GM12878 (cell line): ENCODE results near the gene LRRC55. TPM values are rescaled to one million over a fixed set of nuclear protein-coding genes. Genes with fewer than 3 reads are reported as not detected.

Experiments
- ATAC-seq: fragments of 200-7000 bp; cut with Tn5 transposase; 3 replicates; pipeline ENCODE4 v1.9.1; 2020; ENCODE audit warnings: mild to moderate bottlenecking, moderate library complexity
- BruUV-seq: library from RNA; stranded (reverse); fragments of 400-500 nt; replicated peaks from 2 replicates; lab custom pipeline; 2021; lab: Mats Ljungman, UMichigan
- CTCF ChIA-PET: fragments of 300-600 bp; sonication (Branson Sonifier 250); formaldehyde crosslinking; extraction: SDS; loops from one replicate; lab custom pipeline; 2021; ENCODE audit warnings: inconsistent platforms; lab: Yijun Ruan, JAX
- POLR2A ChIA-PET: fragments of 350-600 bp; formaldehyde crosslinking; extraction: SDS; loops from one replicate; lab custom pipeline; 2021; ENCODE audit warnings: inconsistent platforms; lab: Charles Lee
- RAD21 ChIA-PET: fragments of 300-600 bp; sonication (Branson Sonifier 250); formaldehyde crosslinking; loops from one replicate; lab custom pipeline; 2023; ENCODE audit warnings: antibody characterized with exemption; ENCODE audit not compliant: unreplicated experiment; lab: Charles Lee
- SMC1A ChIA-PET: fragments of 300-600 bp; sonication (Branson Sonifier 250); formaldehyde crosslinking; loops from one replicate; lab custom pipeline; 2023; ENCODE audit not compliant: unreplicated experiment, uncharacterized antibody; lab: Charles Lee
- DNase-seq: peaks from one replicate; pipeline ENCODE4 v3.0.0-alpha.2; 2011; ENCODE audit warnings: low read depth, low spot score
- FAIRE-seq: peaks from 3 replicates; lab custom pipeline; 2011; peaks lifted over from hg19 to GRCh38; lab: Jason Lieb, UNC
- H2AFZ ChIP-seq: 2 replicates; pipeline ENCODE4 v1.6.0; 2011; ENCODE audit warnings: low read depth, low read length, control low read depth; ENCODE audit not compliant: control insufficient read depth
- H3K27ac ChIP-seq: 2 replicates; pipeline ENCODE4 v1.5.1; 2011; ENCODE audit warnings: control low read depth; ENCODE audit not compliant: control insufficient read depth, insufficient read depth
- H3K27me3 ChIP-seq, 2 experiments: replicated peaks in 1 of 2; 2 replicates each; pipeline versions ENCODE4 v1.6.0 to v1.6.1; 2011; ENCODE audit warnings: low read length in 1 of 2; ENCODE audit not compliant: control insufficient read depth in 2 of 2, insufficient read depth in 2 of 2
- H3K36me3 ChIP-seq, 2 experiments: 2 replicates each; pipeline ENCODE4 v1.5.1; 2011; ENCODE audit warnings: low read length in 1 of 2; ENCODE audit not compliant: control insufficient read depth in 2 of 2, insufficient read depth in 2 of 2
- H3K4me1 ChIP-seq: 2 replicates; pipeline ENCODE4 v1.6.1; 2011; ENCODE audit warnings: mild to moderate bottlenecking, low read length, moderate library complexity, mixed read lengths; ENCODE audit not compliant: control insufficient read depth, insufficient read depth
- H3K4me2 ChIP-seq: 2 replicates; pipeline ENCODE4 v1.6.0; 2011; ENCODE audit warnings: control low read depth; ENCODE audit not compliant: control insufficient read depth, insufficient read depth
- H3K4me3 ChIP-seq: fragments of 200-600 bp; sonication (generic); 2 replicates; pipeline ENCODE4 v1.5.1; 2016
- H3K79me2 ChIP-seq: 2 replicates; pipeline ENCODE4 v1.6.0; 2011; ENCODE audit warnings: low read length; ENCODE audit not compliant: control insufficient read depth, insufficient read depth
- H3K9ac ChIP-seq: 2 replicates; pipeline ENCODE4 v1.8.0; 2011; ENCODE audit warnings: low read length, control low read depth, mixed read lengths; ENCODE audit not compliant: control insufficient read depth, insufficient read depth
- H3K9me3 ChIP-seq: replicated peaks from 3 replicates; pipeline ENCODE4 v1.5.1; 2011; ENCODE audit warnings: mild to moderate bottlenecking, low read length; ENCODE audit not compliant: control insufficient read depth, insufficient read depth
- H4K20me1 ChIP-seq: 2 replicates; pipeline ENCODE4 v1.6.0; 2011; ENCODE audit not compliant: control insufficient read depth, insufficient read depth
- ATF7 ChIP-seq: fragments of 450-650 bp; IDR thresholded peaks from 2 replicates; pipeline ENCODE4 v1.6.1; 2016; ENCODE audit warnings: low read depth, mild to moderate bottlenecking
- BCL11A ChIP-seq: IDR thresholded peaks from 2 replicates; pipeline ENCODE4 v1.6.1; 2011; ENCODE audit warnings: low read depth, low read length
- BRCA1 ChIP-seq: IDR thresholded peaks from 2 replicates; pipeline ENCODE4 v1.6.1; 2011; ENCODE audit warnings: low read depth, low read length, improper control_type of control experiment
- CREB1 ChIP-seq: IDR thresholded peaks from 2 replicates; pipeline ENCODE4 v1.6.1; 2012; ENCODE audit warnings: low read depth, mild to moderate bottlenecking, inconsistent platforms
- FOXK2 ChIP-seq: fragments of 450-650 bp; IDR thresholded peaks from 2 replicates; pipeline ENCODE4 v1.6.1; 2017; ENCODE audit warnings: mild to moderate bottlenecking, moderate library complexity
- KDM1A ChIP-seq: fragments of 200-600 bp; sonication (generic); IDR thresholded peaks from 2 replicates; pipeline ENCODE4 v1.6.1; 2016; ENCODE audit warnings: borderline replicate concordance
- NR2C2 ChIP-seq: IDR thresholded peaks from 2 replicates; pipeline ENCODE4 v1.6.1; 2011; ENCODE audit warnings: borderline replicate concordance, low read depth; ENCODE audit not compliant: control insufficient read depth, insufficient read length
- SIX5 ChIP-seq: IDR thresholded peaks from 2 replicates; pipeline ENCODE4 v1.6.1; 2011; ENCODE audit warnings: mild to moderate bottlenecking, low read depth, low read length, moderate library complexity; ENCODE audit not compliant: severe bottlenecking
- SMC3 ChIP-seq: IDR thresholded peaks from 2 replicates; pipeline ENCODE4 v1.6.1; 2011; ENCODE audit warnings: low read length, improper control_type of control experiment, borderline replicate concordance
- ZNF622 ChIP-seq: fragments of 450-650 bp; IDR thresholded peaks from 2 replicates; pipeline ENCODE4 v1.6.1; 2017; ENCODE audit warnings: mild to moderate bottlenecking, inconsistent platforms
- WGBS: methylation state at CpG from one replicate; pipeline ENCODE4 v1.1.6; 2016; ENCODE audit warnings: low lambda C conversion rate; ENCODE audit not compliant: insufficient replicate concordance, insufficient coverage; ENCODE audit errors: missing lambda C conversion rate; 5-methylcytosine and 5-hydroxymethylcytosine counted together
- in situ Hi-C: fragments of 300-500 bp; cut with MboI; formaldehyde crosslinking; loops from 9 replicates; pipeline ENCODE4 v1.14.3; 2018; ENCODE audit warnings: mixed read lengths
- intact Hi-C: fragments of 100-400 bp; cut with micrococcal nuclease; formaldehyde crosslinking; loops from one replicate; pipeline ENCODE4 v1.14.2; 2022; ENCODE audit not compliant: unreplicated experiment
- polyA plus RNA-seq, 11 experiments: library from polyadenylated mRNA; depleted of rRNA in 4 of 11; unstranded in 6 of 11; stranded (reverse) in 5 of 11; fragments of >200 nt; fragmentation: Nextera tagmentation in 4 of 11; fragmentation: Illumina TruSeq in 1 of 11; extraction: Ambion mirVana in 4 of 11; extraction: Trizol in 1 of 11; gene quantifications; 1 replicate in 1 of 11; 2 replicates in 10 of 11; pipeline versions ENCODE4 v1.2.1 to v1.2.3, GENCODE V29; 2011 to 2016; ENCODE audit warnings: inconsistent platforms in 2 of 11, missing spikeins in 2 of 11, low read depth in 1 of 11
- total RNA-seq, 4 experiments: library from RNA; depleted of rRNA in 3 of 4; stranded (reverse); fragments of >200 nt in 3 of 4; fragmentation: Illumina TruSeq in 1 of 4; extraction: Trizol in 1 of 4; gene quantifications; 2 replicates each; pipeline versions ENCODE4 v1.2.1 to v1.2.3, GENCODE V29; 2013 to 2021
- TF ChIP-seq, protein P1 (sequence below): IDR thresholded peaks from 2 replicates; pipeline ENCODE4 v1.6.1; 2011; ENCODE audit warnings: borderline replicate concordance, low read depth, mild to moderate bottlenecking, moderate library complexity, mixed read lengths, low read length; ENCODE audit not compliant: insufficient read depth; ENCODE audit errors: extremely low read length
- TF ChIP-seq, protein P2 (sequence below): fragments of 450-650 bp; IDR thresholded peaks from 2 replicates; pipeline ENCODE4 v1.6.1; 2017; ENCODE audit warnings: low read depth, mild to moderate bottlenecking, moderate library complexity
- TF ChIP-seq, protein P3 (sequence below): IDR thresholded peaks from 2 replicates; pipeline ENCODE4 v1.6.1; 2012; ENCODE audit warnings: low read depth, low read length, improper control_type of control experiment

Gene LRRC55
- total and polyA plus RNA-seq, 10 of the 15 experiments (the other 5 are each of a cell fraction or from before 2014, with no cell fraction given): 0.01 to 0.04 TPM; not detected in 8

DNA sequence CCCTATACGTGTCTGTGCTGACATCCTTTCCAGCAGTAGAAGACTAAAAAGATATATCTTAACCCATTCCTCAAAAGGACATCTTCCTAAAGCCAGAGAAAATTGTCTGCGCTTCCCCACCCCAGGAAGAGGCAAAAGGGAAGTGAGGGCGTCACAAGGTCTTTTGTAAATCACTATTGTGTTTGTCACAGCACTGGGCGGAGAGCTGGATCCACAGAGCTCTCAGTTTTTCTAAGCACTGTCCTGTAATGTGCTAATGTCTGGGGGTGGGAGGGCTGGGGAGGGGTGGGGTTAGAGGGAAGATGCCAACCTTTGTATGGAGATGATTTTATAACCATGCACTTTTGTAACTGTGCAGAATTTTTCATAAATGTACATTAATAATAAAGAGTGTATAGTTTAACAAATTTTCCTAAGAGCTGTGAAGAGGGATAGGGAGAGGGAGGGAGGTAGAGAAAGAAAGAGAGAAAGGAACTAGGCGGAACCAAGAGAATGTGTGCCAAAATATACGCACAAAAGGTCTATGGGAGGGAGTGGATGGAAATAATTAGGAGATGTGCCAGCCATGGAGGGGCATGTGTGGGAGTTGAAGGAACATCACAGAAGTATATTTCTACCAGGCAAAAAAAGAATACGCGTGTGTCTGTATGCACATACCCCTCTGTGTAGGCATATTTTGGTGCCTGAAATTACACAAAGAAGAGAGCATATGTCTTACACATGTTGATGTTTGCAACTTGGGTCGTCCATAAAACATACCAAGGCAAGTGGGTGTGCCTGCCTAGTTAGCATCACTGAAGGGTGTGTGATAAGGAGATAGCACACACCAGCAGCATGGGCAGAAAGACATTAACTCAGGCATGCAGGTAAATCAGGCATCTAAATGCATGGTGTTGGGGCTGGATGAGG is 9.8 kb downstream of the LRRC55 start:
- intact Hi-C loops (loop anchor here (10.0 kb wide), 1 partner anchor 73 kb away; no protein-coding TSS in a partner anchor), in situ Hi-C loops (no loop called here)
- Histone ChIP-seq H3K27ac (no peak overlapping the region), H3K9me3 (no peaks in the 10 kb centered on the region), H4K20me1 (no peaks in the 10 kb centered on the region), H3K36me3 (no peaks in the 10 kb centered on the region), H2AFZ (no peak overlapping the region), H3K4me3 (no peak overlapping the region), H3K27me3 (no peaks in the 10 kb centered on the region; a peak in 1 of 4 replicates), H3K4me1 (no peaks in the 10 kb centered on the region), H3K79me2 (no peaks in the 10 kb centered on the region), H3K4me2 (no peak overlapping the region), H3K9ac (no peak overlapping the region)
- no TSS peak for BruUV-seq
- DNase-seq (no peak), ATAC-seq (no peak), FAIRE-seq (no peak)
- 48% methylated on average over 9 of the region's 9 CpGs for WGBS
- ChIA-PET POLR2A (no interaction called here), SMC1A (no interaction called here), RAD21 (no interaction called here), CTCF (no interaction called here)
- TF ChIP-seq BRCA1: no peak
- TF ChIP-seq BCL11A: no peak
- TF ChIP-seq ATF7: no peak
- TF ChIP-seq, protein P1, sequence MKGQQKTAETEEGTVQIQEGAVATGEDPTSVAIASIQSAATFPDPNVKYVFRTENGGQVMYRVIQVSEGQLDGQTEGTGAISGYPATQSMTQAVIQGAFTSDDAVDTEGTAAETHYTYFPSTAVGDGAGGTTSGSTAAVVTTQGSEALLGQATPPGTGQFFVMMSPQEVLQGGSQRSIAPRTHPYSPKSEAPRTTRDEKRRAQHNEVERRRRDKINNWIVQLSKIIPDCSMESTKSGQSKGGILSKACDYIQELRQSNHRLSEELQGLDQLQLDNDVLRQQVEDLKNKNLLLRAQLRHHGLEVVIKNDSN: no peak
- TF ChIP-seq SMC3: no peak
- TF ChIP-seq, protein P2, sequence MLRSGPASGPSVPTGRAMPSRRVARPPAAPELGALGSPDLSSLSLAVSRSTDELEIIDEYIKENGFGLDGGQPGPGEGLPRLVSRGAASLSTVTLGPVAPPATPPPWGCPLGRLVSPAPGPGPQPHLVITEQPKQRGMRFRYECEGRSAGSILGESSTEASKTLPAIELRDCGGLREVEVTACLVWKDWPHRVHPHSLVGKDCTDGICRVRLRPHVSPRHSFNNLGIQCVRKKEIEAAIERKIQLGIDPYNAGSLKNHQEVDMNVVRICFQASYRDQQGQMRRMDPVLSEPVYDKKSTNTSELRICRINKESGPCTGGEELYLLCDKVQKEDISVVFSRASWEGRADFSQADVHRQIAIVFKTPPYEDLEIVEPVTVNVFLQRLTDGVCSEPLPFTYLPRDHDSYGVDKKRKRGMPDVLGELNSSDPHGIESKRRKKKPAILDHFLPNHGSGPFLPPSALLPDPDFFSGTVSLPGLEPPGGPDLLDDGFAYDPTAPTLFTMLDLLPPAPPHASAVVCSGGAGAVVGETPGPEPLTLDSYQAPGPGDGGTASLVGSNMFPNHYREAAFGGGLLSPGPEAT: no peak
- TF ChIP-seq ZNF622: no peak
- no peak for TF ChIP-seq SIX5
- no peak for TF ChIP-seq CREB1
- no peak for TF ChIP-seq FOXK2
- no peak for TF ChIP-seq KDM1A
- TF ChIP-seq, protein P3, sequence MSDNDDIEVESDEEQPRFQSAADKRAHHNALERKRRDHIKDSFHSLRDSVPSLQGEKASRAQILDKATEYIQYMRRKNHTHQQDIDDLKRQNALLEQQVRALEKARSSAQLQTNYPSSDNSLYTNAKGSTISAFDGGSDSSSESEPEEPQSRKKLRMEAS: no peak
- TF ChIP-seq NR2C2: no peak
